ENCODE measurements around the gene PSORS1C1.

The PSORS1C1 gene

DNA sequence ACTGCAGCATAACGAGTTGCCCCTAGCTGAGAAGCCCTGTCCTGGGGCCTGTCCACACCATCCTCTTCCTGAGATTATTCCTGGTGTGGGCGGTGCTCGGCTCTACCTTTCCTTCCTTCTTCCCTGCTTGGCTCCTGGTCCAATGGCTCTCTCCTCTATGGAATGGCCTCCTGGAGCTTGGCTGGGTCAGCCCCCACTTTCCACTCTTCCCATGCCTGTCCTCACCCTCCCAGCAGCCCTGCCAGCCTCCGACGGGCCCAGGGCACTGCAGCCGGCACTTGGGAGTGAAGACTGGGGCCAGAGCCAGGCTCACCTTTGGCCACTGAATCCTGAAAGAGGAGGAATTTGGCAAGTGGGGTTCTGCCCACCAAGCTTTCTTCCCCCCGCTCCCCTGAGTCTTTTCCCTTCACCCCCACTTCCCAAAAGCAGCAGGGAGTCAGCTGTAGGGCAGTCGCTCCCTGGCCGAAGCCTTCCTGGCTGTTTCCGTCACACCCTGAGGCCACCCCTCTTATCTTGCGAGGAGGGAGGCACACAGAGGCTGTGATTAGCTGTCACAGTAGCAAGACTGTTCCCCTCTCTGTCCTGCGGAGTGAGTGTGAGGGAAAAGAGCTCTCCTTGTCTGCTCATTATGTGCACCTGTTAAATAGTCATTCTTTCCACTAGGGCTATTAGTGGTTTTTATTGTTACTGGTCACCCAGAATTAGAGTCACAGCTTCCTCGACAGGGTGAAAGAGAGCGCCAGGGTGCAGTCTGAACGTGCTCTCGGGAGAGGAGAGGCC is 12.0 kb downstream of the PSORS1C1 start:
- no peak for DNase-seq (ENCODE audit: low read depth)

DNA sequence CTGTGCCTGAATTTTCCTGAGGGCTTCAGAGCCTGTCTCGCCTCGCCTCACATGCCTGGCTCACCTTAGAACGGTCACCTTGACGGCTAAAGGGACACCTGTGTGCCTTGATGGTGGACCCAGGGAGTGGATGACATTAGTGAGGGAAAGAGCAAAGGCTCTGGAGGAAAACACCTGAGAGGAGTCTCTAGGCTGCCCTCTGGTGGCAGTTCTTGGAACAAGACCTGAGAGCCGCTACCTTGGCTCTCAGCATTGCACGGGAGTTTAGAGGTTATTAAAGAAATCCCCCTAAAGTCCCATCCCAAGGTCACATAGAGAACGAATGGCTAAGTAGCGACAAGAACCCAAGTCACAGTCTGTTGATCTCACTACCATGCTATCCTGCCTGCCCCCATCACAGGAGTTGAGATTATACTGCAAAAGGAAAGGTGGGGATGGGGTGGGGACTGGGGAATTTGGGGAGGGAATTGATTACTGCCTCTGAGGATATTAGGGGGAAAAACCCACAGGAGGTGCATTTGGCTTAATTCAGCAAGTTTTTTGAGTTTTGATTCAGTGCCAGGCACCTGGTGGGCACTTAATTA is 13.6 kb downstream of the PSORS1C1 start:
- peak; percentile 50 for DNase-seq (ENCODE audit: low read depth)

DNA sequence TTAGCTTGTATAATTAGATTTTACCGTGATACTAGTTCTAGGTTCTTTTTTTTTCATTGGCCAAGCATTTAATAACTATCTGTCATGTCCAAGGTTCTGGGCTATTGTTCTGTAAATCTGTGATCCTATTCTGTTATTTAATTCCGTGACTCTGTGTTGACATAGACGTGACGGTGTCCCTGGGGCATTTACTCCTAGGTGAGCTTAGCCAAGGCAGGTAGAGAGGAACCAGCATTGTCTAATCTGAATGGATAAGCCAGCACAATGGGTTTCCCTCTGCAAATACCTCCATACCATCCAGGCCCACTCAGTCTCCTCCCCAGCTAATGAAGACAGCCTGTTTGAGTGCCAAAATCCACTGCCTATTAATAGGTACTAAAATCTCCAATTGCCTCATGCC is 14.5 kb downstream of the PSORS1C1 start:
- DNase-seq (ENCODE audit: low read depth), result no peak

DNA sequence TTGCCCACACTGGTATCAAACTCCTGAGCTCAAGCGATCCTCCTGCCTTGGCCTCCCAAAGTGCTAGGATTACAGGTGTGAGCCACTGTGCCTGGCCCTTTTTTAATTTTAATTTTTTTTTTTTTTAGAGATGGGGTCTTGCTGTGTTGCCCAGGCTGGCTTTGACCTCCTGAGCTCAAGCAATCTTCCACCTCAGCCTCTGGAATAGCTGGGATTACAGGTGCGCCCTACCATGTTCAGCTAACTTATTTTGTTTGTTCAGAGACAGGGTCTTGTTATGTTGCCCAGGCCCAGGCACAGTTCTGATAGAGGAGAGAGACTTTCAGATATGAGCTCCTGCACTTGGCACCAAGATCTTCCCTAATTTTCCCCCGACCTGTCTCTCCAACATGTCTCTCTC is 16.2 kb downstream of the PSORS1C1 start:
- DNase-seq (ENCODE audit: low read depth), result no peak

DNA sequence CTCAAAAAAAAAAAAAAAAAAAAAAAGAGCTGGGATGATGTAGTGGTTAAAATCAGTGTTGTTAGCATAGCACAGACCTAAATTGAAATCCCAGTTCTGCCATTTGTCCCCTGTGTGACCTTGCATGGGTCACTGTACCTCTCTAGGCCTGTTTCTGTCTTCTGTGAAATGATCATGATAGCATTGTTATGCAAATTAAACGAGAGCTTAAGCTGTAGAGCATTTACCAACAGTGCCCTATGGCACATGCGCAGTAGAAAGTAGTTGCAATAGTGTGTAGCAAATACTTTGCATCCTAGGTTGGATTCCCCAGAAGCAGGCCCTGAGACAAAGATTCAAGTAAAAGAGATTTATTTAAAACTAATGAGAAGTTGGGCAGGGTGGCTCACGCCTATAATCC is 17.0 kb downstream of the PSORS1C1 start:
- DNase-seq (ENCODE audit: low read depth), result no peak

DNA sequence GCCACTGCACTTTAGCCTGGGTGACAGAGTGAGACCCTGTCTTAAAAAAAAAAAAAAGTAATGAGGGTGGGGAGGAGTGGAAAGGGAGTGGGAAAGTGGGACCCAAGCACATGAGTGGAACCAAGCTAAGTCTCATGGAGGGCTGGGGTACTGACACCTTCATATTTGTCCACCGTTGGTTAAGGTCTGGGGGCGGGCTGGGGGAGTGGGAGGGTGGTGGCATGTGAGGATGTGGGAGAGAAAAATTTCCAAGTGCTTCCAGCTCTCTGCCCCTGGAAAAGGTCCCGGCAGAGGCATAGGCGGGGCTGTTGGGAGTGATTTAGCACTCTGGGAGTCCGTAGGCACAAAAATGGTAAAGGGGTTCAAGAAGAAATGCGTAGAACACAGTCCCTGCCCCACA is 18.2 kb downstream of the PSORS1C1 start:
- DNase-seq (ENCODE audit: low read depth), result no peak

DNA sequence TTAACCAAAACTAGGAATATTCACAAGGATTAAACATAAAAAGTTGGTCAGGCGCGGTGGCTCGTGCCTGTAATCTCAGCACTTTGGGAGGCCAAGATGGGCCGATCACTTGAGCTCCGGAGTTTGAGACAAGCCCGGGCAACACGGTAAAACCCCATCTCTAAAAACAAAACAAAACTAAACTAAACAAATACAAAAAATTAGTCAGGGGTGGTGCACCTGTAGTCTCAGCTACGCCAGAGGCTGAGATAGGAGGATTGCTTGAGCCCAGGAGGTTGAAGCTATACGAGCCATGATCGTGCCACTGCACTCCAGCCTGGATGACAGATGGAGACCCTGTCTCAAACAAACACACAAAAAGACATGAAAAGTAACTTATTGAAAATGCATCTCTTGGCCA is 21.1 kb downstream of the PSORS1C1 start:
- no peak for DNase-seq (ENCODE audit: low read depth)

DNA sequence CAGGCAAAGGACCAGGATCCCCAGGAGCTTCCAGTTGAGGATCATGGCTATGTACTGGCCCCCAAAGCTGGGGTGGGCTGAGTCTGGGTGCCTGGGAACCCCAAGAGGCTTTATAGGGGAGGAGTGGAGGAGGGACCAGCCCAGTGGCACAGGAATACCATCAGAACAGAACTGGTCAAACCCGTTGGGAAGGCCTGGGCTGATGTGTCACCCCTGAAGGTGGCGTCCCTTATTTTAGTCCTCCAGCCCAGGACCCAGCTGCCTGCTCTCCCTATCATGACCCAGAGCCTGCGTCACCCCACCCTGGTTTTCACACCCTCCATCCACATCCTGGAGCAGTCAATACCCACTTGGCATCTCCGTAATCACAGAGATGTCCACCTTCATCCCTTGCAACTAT is 24.4 kb downstream of the PSORS1C1 start, which contains the start of gene PSORS1C2:
Gene PSORS1C2 (minus strand): TSS at position 85 of the 400 bp plus-strand sequence. CDS start 40 bp downstream, at position 45.
- DNase-seq (ENCODE audit: low read depth), result no peak

DNA sequence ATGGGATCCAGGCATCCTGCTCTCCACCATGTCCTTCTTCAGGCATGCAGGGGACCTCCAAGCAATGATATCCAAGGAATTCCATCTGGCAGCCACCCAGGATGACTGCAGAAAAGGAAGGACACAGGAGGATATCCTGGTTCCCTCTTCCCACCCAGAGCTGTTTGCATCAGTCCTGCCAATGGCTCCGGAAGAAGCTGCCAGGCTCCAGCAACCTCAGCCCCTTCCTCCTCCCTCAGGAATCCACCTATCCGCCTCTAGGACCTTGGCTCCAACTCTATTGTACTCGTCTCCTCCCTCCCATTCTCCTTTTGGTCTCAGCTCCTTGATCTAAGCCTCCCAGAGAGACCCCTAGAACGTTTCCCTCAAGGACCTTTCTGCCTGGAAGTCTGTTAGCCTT is 25.0 kb downstream of the PSORS1C1 start:
- DNase-seq (ENCODE audit: low read depth), result no peak

DNA sequence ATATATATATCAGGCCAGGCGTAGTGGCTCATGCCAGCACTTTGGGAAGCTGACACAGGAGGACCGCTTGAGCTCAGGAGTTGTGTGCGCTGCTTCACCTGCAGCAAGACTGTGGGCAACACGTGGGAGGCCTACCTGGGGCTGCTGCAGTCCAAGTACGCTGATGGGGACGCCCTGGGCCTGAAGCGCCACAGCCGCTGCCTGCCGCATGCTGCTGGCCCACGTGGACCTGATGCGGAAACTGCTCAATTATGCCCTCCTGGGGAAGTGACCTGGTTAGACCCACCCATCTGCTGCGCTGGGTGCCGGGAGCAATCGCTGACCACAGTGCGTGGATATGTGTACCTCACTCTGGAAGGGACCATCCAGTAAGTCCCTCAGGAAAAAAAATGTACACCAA is 26.0 kb downstream of the PSORS1C1 start:
- DNase-seq (ENCODE audit: low read depth), result no peak

DNA sequence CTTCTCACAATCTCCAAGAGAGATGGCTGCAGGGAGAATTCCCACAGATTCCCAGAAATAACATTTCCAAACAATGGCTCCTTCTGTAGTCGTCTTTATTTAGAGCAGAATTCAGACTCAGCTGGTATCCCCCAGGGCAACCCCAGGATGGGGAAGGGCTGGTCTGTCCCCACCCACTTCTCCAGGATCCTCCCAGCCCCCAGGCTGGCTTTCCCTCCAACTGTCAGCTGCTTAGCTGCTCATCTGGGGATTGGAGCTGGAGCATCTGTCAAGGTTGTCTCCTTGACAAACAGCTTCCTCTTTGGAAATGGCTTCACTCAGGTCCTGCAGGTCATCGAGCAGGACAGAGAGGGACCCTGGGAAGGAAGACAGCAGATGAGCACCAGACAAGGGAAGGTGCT is 27.8 kb downstream of the PSORS1C1 start:
- no peak for DNase-seq (ENCODE audit: low read depth)

DNA sequence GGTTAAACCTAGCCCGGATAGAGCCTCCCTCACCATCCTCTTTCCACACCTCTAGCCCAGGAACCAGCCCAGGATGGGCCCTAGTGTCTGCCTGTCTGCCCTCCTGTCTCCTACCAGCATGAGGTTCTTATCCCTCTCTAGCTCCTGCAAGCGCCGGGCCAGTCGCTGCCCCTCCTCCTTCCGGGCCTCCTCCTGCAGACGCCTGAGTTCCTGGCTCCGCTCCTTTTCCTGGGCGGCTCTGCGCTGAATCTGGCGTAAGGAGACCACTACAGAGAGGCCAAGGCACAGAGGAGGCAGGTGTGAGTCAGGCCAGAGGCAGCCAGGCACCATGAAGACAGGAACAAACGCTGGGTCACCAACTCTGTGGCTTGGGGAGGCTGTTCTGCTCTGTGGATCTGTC is 28.5 kb downstream of the PSORS1C1 start:
- no peak for DNase-seq (ENCODE audit: low read depth)

DNA sequence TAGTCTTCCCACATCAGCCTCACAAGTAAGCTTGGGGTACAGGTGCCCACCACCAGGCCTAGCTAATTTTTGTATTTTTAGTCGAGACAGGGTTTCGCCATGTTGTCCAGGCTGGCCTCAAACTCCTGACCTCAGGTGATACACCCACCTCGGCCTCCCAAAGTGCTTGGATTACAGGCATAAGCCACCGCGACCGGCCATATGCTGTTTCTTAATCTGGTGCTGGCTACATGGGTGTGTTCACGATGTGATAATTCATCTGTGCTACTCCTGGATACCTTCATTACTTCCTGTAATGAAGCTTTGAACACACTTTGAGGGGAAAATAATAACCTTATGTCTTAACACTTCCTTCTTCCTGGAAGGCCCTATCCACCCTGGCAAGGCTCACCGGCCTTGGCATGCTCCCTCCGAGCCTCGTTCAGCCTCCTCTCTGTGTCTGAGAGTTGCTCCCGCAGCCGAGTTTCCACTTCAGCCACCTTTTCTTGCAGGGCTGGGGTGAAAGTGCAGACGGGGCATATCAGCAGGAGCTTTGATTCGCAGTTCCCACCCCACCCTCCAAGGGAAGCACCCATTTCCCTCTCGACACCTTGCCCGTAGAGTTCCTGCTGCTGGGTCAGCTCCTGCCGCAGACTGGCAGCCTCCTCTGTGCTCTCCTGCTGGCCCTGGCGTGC is 29.8 kb downstream of the PSORS1C1 start:
- DNase-seq (ENCODE audit: low read depth), result no peak

DNA sequence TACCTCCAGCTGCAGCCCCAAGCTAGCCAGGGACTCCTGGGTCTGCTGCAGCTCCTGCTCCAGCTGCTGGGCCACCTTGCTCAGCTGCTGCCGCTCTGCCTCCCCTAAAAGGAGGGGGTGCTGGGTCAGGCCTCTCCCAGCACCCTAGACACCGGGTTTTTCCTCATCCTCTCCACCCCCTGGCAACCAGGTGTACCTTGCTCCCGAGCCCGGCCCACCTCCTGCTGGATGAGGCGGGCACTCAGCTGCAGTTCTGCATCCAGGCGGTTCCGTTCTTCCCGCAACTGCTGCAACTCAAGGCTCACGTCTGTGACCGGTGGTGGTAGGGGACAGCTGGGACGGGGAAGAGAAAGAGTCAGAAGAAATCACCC is 30.4 kb downstream of the PSORS1C1 start:
- DNase-seq (ENCODE audit: low read depth), result no peak

DNA sequence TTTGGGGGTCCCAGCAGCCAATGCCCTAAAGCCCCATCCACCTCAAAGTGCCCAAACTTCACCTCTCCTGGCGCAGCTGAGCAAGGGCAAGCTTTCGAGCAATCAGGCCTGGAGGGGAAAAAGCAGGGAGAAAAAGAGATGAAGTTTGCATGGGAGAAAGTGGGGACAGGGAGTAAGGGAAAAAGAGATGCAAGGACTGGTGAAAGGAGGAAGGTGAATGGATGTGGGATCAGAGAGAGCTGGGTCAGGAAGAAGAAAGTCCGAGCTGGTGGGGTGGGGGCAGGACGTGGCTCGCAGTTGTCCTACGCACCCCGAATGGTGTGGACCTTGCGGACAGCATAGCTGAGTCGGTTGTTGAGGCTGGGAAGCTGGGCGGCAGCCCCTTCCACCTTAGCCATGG is 30.8 kb downstream of the PSORS1C1 start:
- no peak for DNase-seq (ENCODE audit: low read depth)

DNA sequence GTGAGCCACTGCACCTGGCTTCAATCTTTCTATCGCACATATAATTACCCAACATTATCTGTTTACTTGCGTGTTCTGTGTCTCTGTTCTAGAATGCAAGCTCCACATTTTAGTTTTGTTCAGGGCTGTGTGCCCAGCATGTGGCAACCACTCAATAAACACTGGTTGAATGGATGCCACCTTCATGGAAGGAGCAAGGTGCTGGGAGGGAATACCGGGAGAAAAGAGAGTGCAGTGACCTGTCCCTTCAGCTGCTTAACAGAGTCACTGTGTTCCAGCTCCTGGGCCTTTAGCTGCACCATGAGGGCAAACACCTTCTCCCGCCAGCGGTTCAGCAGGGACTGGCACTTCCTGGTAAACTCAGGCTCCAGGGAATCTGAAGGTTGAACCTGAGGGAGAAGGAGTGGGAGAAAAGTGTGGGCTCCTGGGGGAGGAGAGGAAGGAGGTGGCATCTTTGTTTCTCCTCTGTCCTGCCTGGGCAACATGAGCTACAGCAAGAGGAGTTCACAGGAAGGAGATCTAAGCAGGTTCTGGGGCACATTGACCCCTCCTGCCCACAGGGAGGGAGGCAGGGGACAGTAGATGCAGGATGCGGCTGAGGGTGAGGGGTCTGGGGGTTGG is 35.3 kb downstream of the PSORS1C1 start:
- DNase-seq (ENCODE audit: low read depth), result no peak

DNA sequence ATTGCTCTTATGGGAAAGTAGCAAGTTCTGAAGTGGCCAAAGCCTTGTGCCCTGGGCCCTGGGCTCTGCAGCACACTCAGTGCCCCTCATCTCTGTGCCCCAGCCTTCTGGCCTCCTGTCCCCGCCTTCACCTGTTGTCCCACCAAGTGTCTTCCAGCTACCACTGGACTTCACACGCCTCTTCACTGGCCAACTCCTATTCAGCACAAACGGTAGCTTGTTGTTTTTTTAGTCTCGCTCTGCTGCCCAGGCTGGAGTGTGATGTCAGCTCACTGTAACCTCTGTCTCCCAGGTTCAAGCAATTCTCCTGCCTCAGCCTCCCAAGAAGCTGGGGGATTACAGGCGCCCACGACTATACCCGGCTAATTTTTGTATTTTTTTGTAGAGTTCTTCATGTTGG is 38.2 kb downstream of the PSORS1C1 start:
- DNase-seq (ENCODE audit: low read depth), result no peak

DNA sequence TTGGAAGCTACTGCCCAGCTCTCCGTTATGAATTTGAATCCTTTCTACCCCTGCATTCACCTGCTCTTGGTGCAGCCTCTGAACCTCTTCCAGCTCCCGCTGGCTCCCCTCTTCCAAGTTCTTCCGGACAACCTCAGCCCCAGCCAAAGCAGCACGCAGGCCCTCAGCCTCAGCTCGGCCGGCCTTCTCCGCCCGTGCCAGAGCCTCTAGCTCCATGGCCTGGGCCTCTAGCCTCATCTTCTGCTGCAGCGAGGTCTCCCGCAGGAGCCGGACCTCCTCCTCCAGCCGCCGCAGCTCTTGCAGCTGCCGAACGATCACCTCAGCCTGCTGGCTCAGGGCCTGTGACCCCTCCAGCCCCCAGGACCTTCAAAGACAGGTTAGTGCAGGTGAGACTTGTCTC is 39.8 kb downstream of the PSORS1C1 start:
- DNase-seq (ENCODE audit: low read depth), result no peak

DNA sequence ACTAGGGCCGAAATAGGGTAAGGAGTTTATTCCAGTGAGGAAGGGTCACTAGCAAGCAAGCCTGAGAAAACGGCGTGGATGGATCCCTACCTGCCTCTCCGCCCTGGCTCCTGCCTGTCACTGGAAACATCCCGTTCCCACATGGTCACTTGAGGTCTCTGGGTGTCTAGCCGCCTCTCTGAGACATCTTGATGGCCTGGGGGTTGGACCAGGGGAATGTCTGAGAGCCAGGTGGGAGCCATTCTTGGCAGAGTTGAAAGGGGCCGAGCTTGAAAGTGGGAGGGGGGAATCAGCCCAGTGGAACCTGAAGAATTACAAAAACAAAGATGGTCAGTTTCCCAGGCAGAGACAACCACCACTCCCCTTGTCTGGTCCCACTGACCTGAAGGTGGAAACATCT is 42.0 kb downstream of the PSORS1C1 start:
- no peak for DNase-seq (ENCODE audit: low read depth)

DNA sequence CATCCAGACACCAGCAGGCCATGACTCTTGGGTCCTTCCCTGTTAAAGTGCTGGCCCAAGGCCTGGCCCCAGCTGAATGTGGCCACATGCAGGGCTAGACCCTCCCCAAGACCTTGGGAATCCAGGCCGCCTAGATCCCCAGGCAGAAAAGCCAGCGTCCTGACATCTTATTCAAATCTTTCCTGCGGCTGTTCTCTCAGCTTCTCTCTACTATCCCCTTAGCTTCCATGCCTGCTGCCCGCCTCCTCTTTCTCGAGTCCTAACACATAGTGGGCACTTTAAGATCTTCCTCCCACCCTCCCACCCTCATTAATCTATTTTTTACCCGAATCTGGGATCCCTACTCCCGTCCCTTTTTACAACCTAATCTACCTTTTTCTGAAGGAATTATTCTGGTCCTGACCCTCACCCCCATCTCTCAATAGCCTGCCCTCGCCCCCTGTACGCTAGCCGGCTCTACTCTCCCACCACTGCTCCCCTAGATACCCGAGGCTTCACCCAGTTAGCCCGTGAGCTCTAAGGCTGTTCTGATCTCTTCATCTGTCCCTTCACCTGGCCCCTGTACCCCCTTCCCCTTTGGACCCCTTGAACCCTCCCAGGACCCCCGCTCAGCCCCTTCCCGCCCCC is 43.0 kb downstream of the PSORS1C1 start, which contains the start of gene CCHCR1:
Gene CCHCR1 (minus strand): TSS at position 290 of the 627 bp plus-strand sequence. CDS start 202 bp downstream, at position 88.
- no peak for DNase-seq (ENCODE audit: low read depth)

DNA sequence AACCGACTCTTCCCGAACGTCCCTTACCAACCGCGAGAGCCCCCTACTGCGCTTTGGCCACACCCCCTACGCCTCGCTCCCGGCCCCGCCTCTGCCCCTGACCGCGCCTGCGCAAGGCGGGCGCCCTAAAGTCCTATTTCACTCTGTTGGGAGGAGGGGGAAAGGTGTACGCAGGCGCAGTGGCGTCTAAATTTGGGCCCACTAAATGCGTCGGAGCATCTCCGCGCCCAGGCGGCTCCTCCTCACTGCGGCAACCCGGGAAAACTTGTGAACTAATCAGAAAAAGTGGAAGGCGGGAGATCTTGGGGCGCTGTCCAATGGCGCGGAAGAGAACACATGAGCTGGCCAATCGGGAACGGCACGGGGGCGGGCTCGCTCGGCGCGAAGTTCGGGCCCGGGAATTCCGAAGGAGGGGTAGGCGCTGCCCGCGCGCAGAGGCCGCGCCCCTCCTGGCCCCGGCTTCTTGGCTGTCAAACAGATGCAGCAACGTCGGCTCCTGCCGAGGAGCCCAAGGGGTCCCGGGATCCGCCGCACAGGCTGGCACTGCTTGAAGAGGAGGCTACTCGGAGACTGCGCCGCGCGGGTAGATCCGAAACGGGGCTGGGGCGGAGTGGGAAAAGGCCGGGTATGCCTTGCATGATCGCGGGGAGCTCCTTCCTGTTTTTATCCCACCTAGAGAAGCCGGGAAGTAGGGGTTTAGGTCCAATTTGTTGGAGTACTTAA is 43.7 kb downstream of the PSORS1C1 start, which contains the start of gene TCF19:
Gene TCF19 (plus strand): TSS at position 450 of the 723 bp plus-strand sequence. CDS start 881 bp downstream, outside the sequence.
- DNase-seq (ENCODE audit: low read depth), result peak; percentile 99
